SH-SY5Y (cell line): ENCODE data around the gene RASA2.

Experiments
- GATA2 ChIP-seq: IDR thresholded peaks from 2 replicates; pipeline ENCODE4 v1.6.1; 2011; ENCODE audit warnings: mild to moderate bottlenecking, low read depth, low read length
- GATA3 ChIP-seq: IDR thresholded peaks from 2 replicates; pipeline ENCODE4 v1.6.1; 2011; ENCODE audit warnings: low read depth, mild to moderate bottlenecking, low read length, moderate library complexity

RASA2 gene

GRCh38 chr3:141550926-141551665, 64.3 kb downstream of the RASA2 start:
- TF ChIP-seq GATA2 (no peak), GATA3 (no peak)

- TF ChIP-seq GATA2: no peak
- TF ChIP-seq GATA3: no peak
These were observed 65.7 kb downstream of the RASA2 start for GRCh38 chr3:141552440-141552991.

- no peak for TF ChIP-seq GATA2
- TF ChIP-seq GATA3: no peak
These were observed 66.2 kb downstream of the RASA2 start for GRCh38 chr3:141553055-141553454.

GRCh38 chr3:141556034-141556433, 69.2 kb downstream of the RASA2 start:
- TF ChIP-seq GATA3: no peak
- TF ChIP-seq GATA2: no peak

- TF ChIP-seq GATA2: peak; percentile 73; the same call in 1 of the 2 replicates
- peak; percentile 74 for TF ChIP-seq GATA3
These were observed 71.3 kb downstream of the RASA2 start for GRCh38 chr3:141557961-141558706.

- TF ChIP-seq GATA2 (no peak), GATA3 (no peak)
These were observed 74.7 kb downstream of the RASA2 start for GRCh38 chr3:141561426-141562034.

GRCh38 chr3:141564241-141564640, 77.4 kb downstream of the RASA2 start:
- TF ChIP-seq GATA3 (no peak), GATA2 (no peak)

GRCh38 chr3:141570068-141570467, 83.2 kb downstream of the RASA2 start:
- TF ChIP-seq GATA3 (no peak), GATA2 (no peak)

- TF ChIP-seq GATA3: no peak
- no peak for TF ChIP-seq GATA2
These were observed 89.3 kb downstream of the RASA2 start for GRCh38 chr3:141575879-141576743.

GRCh38 chr3:141576744-141577052, 89.9 kb downstream of the RASA2 start:
- TF ChIP-seq GATA3: no peak
- TF ChIP-seq GATA2: no peak

GRCh38 chr3:141578202-141578973, 91.6 kb downstream of the RASA2 start:
- TF ChIP-seq GATA3 (no peak), GATA2 (no peak)

- TF ChIP-seq GATA2 (no peak), GATA3 (no peak)
These were observed 107.5 kb downstream of the RASA2 start for GRCh38 chr3:141594357-141594756.

- TF ChIP-seq GATA2 (no peak), GATA3 (no peak)
These were observed 111.1 kb downstream of the RASA2 start for GRCh38 chr3:141597931-141598330.
